HT-29 (cell line): ENCODE measurements around the gene GSPT1. TPM values are rescaled to one million over a fixed set of nuclear protein-coding genes. Genes with fewer than 3 reads are reported as not detected.
"Not testable (repeated sequence)": the region's sequence is repeated elsewhere in the genome, so short reads cannot be mapped to it uniquely, and the experiment has no call there.

Experiments used
- DNase-seq: peaks from one replicate; pipeline ENCODE4 v3.0.0-alpha.2; 2015; ENCODE audit warnings: low spot score
- total RNA-seq: library from RNA; depleted of rRNA; stranded (reverse); fragments of >200 nt; shearing (Covaris generic); gene quantifications from 2 replicates; pipeline ENCODE4 v1.2.3, GENCODE V29; 2014

Gene GSPT1
- total RNA-seq, 1 experiment from 2014 or later = 59.4 TPM

- DNase-seq = no peak
These were observed 58.6 kb downstream of the GSPT1 start for GRCh38 chr16:11857161-11857560.

GRCh38 chr16:11852092-11852809 lies 63.5 kb downstream of the GSPT1 start:
- peak; percentile 60 for DNase-seq

- DNase-seq = peak; percentile 95
These were observed 64.3 kb downstream of the GSPT1 start, which contains the start of gene RSL1D1 for GRCh38 chr16:11851294-11852091. Gene RSL1D1 (minus strand): TSS chr16:11851542. CDS start chr16:11851512, 30 bp downstream.

- DNase-seq = no peak
These were observed 66.9 kb downstream of the GSPT1 start for GRCh38 chr16:11848842-11849241.

- no peak for DNase-seq
These were observed 71.3 kb downstream of the GSPT1 start for GRCh38 chr16:11844499-11844898.

GRCh38 chr16:11843861-11844260 lies 71.9 kb downstream of the GSPT1 start:
- DNase-seq = no peak

- DNase-seq = no peak
These were observed 72.5 kb downstream of the GSPT1 start for GRCh38 chr16:11843206-11843605.

GRCh38 chr16:11841026-11841425 lies 74.7 kb downstream of the GSPT1 start:
- no peak for DNase-seq

GRCh38 chr16:11836650-11837244 lies 79.0 kb downstream of the GSPT1 start:
- DNase-seq = no peak

GRCh38 chr16:11835891-11836649 lies 79.7 kb downstream of the GSPT1 start:
- no peak for DNase-seq

GRCh38 chr16:11835309-11835708 lies 80.4 kb downstream of the GSPT1 start:
- DNase-seq = no peak

GRCh38 chr16:11833951-11834695 lies 81.6 kb downstream of the GSPT1 start:
- no peak for DNase-seq

- DNase-seq = no peak
These were observed 87.1 kb downstream of the GSPT1 start for GRCh38 chr16:11828696-11829095.

- not testable (repeated sequence) for DNase-seq
These were observed 90.1 kb downstream of the GSPT1 start for GRCh38 chr16:11825520-11826165.

GRCh38 chr16:11824362-11824761 lies 91.4 kb downstream of the GSPT1 start:
- peak; percentile 76 for DNase-seq

- not testable (repeated sequence) for DNase-seq
These were observed 92.1 kb downstream of the GSPT1 start for GRCh38 chr16:11823645-11824044.

GRCh38 chr16:11819798-11820197 lies 96.0 kb downstream of the GSPT1 start:
- no peak for DNase-seq

- not testable (repeated sequence) for DNase-seq
These were observed 96.8 kb downstream of the GSPT1 start for GRCh38 chr16:11818970-11819369.
